ENCODE data around the gene ELAVL1.
"Not testable (repeated sequence)": the region's sequence is repeated elsewhere in the genome, so short reads cannot be mapped to it uniquely, and the experiment has no call there.

Gene ELAVL1

GRCh38 chr19:7941895-7942596 lies 63.4 kb downstream of the ELAVL1 start:
- no peak for DNase-seq (ENCODE audit: low read depth in 2 of 3, low spot score in 2 of 3)

- no peak for DNase-seq (ENCODE audit: low read depth in 2 of 3, low spot score in 2 of 3)
These were observed 64.6 kb downstream of the ELAVL1 start for GRCh38 chr19:7940841-7941240.

- DNase-seq (ENCODE audit: low read depth in 2 of 3, low spot score in 2 of 3): no peak
These were observed 70.7 kb downstream of the ELAVL1 start for GRCh38 chr19:7934766-7935165.

- DNase-seq (ENCODE audit: low read depth in 2 of 3, low spot score in 2 of 3): no peak
These were observed 71.4 kb downstream of the ELAVL1 start for GRCh38 chr19:7933828-7934725.

- DNase-seq (ENCODE audit: low read depth in 2 of 3, low spot score in 2 of 3): no peak
These were observed 72.0 kb downstream of the ELAVL1 start for GRCh38 chr19:7933411-7933810.

GRCh38 chr19:7932930-7933300 lies 72.5 kb downstream of the ELAVL1 start:
- no peak for DNase-seq (ENCODE audit: low read depth in 2 of 3, low spot score in 2 of 3)

GRCh38 chr19:7932276-7932929 lies 73.0 kb downstream of the ELAVL1 start:
- no peak for DNase-seq (ENCODE audit: low read depth in 2 of 3, low spot score in 2 of 3)

- no peak for DNase-seq (ENCODE audit: low read depth in 2 of 3, low spot score in 2 of 3)
These were observed 74.0 kb downstream of the ELAVL1 start for GRCh38 chr19:7931221-7932061.

- DNase-seq (ENCODE audit: low read depth in 2 of 3, low spot score in 2 of 3): no peak
These were observed 74.7 kb downstream of the ELAVL1 start for GRCh38 chr19:7930765-7931164.

GRCh38 chr19:7930030-7930429 lies 75.4 kb downstream of the ELAVL1 start:
- DNase-seq (ENCODE audit: low read depth in 2 of 3, low spot score in 2 of 3): not testable (repeated sequence)

GRCh38 chr19:7928741-7929701 lies 76.4 kb downstream of the ELAVL1 start:
- peak; percentile 53 to 56 (median 56) for DNase-seq (ENCODE audit: low read depth in 2 of 3, low spot score in 2 of 3)

GRCh38 chr19:7928334-7928706 lies 77.1 kb downstream of the ELAVL1 start:
- no peak for DNase-seq (ENCODE audit: low read depth in 2 of 3, low spot score in 2 of 3)

- DNase-seq (ENCODE audit: low read depth in 2 of 3, low spot score in 2 of 3): no peak
These were observed 77.7 kb downstream of the ELAVL1 start for GRCh38 chr19:7927605-7928333.

- DNase-seq (ENCODE audit: low read depth in 2 of 3, low spot score in 2 of 3): no peak
These were observed 78.5 kb downstream of the ELAVL1 start for GRCh38 chr19:7926727-7927604.

GRCh38 chr19:7926021-7926726 lies 79.3 kb downstream of the ELAVL1 start, which contains the start of gene CTXN1:
TSS of gene CTXN1 (minus strand) at chr19:7926135. CDS start at chr19:7925538, 597 bp downstream.
- peak in 2 of 3 experiments; percentile 52 to 54 for DNase-seq (ENCODE audit: low read depth in 2 of 3, low spot score in 2 of 3)

- DNase-seq (ENCODE audit: low read depth in 2 of 3, low spot score in 2 of 3): peak; percentile 65 to 86 (median 83)
These were observed 80.1 kb downstream of the ELAVL1 start for GRCh38 chr19:7925171-7925851.

- DNase-seq (ENCODE audit: low read depth in 2 of 3, low spot score in 2 of 3): no peak
These were observed 80.7 kb downstream of the ELAVL1 start for GRCh38 chr19:7924651-7925170.

Measured in activated CD8-positive, alpha-beta memory T cell treated with anti-CD3 and anti-CD28 coated beads for 48 hours (primary cell).